SHP77 treated with DMSO at 0.1 percent for 48 hours (cell line): ENCODE data around the gene FMNL1.

Source experiments
- DNase-seq: peaks from one replicate; lab custom pipeline; 2025; lab: John Stamatoyannopoulos, UW

FMNL1 gene

GRCh38 chr17:45222289-45222995 is 757 bp downstream of the FMNL1 start:
- DNase-seq: no peak

- DNase-seq: no peak
These were observed 1.4 kb downstream of the FMNL1 start for GRCh38 chr17:45222996-45223538.

GRCh38 chr17:45223539-45224528 is 2.1 kb downstream of the FMNL1 start:
- no peak for DNase-seq

- DNase-seq: no peak
These were observed 3.0 kb downstream of the FMNL1 start for GRCh38 chr17:45224671-45225050.

GRCh38 chr17:45225051-45225700 is 3.5 kb downstream of the FMNL1 start:
- no peak for DNase-seq

- no peak for DNase-seq
These were observed 4.4 kb downstream of the FMNL1 start for GRCh38 chr17:45225964-45226530.

GRCh38 chr17:45226576-45226975 is 4.9 kb downstream of the FMNL1 start:
- DNase-seq: no peak

GRCh38 chr17:45227101-45227925 is 5.6 kb downstream of the FMNL1 start:
- no peak for DNase-seq

GRCh38 chr17:45227926-45228762 is 6.5 kb downstream of the FMNL1 start:
- no peak for DNase-seq

GRCh38 chr17:45228763-45229539 is 7.3 kb downstream of the FMNL1 start:
- DNase-seq: peak; percentile 19

GRCh38 chr17:45229681-45230409 is 8.2 kb downstream of the FMNL1 start:
- no peak for DNase-seq

GRCh38 chr17:45230410-45230786 is 8.7 kb downstream of the FMNL1 start:
- DNase-seq: no peak

GRCh38 chr17:45230787-45231480 is 9.2 kb downstream of the FMNL1 start:
- DNase-seq: peak; percentile 16

GRCh38 chr17:45231481-45232116 is 9.9 kb downstream of the FMNL1 start:
- DNase-seq: peak; percentile 32

- DNase-seq: no peak
These were observed 11.1 kb downstream of the FMNL1 start for GRCh38 chr17:45232514-45233422.

GRCh38 chr17:45233423-45233924 is 11.8 kb downstream of the FMNL1 start:
- no peak for DNase-seq
